H1 (cell line): Measurements from ENCODE around the gene UPF1. TPM values are rescaled to one million over a fixed set of nuclear protein-coding genes. Genes with fewer than 3 reads are reported as not detected.
A peak's percentile ranks its signal among the peaks of the same experiment; 100 is the strongest.

ENCODE experiments used
- CTCF ChIA-PET: fragments of 300-600 bp; sonication (Branson Sonifier 250); formaldehyde crosslinking; loops from one replicate; lab custom pipeline; 2021; ENCODE audit not compliant: partially characterized antibody; lab: Charles Lee
- POLR2A ChIA-PET: fragments of 300-600 bp; sonication (Branson Sonifier 250); formaldehyde crosslinking; loops from one replicate; lab custom pipeline; 2021; ENCODE audit warnings: inconsistent platforms; ENCODE audit not compliant: partially characterized antibody; lab: Charles Lee
- DNase-seq, 2 experiments: peaks; one replicate each; pipeline versions ENCODE4 v3.0.0 to v3.0.0-alpha.2; 2010 to 2022; ENCODE audit warnings: low spot score in 2 of 2, low read depth in 1 of 2, mixed read lengths in 1 of 2
- FAIRE-seq: peaks from 2 replicates; lab custom pipeline; 2011; peaks lifted over from hg19 to GRCh38; lab: Jason Lieb, UNC
- H2AFZ ChIP-seq: 2 replicates; pipeline ENCODE4 v1.8.1; 2012; ENCODE audit warnings: low read length, inconsistent platforms
- H2AK5ac ChIP-seq: 2 replicates; pipeline ENCODE4 v1.6.1; 2013; ENCODE audit warnings: low read depth, low read length
- H2BK120ac ChIP-seq: replicated peaks from 2 replicates; pipeline ENCODE3; 2013; ENCODE audit warnings: low read depth, low read length, inconsistent platforms
- H2BK12ac ChIP-seq: 2 replicates; pipeline ENCODE4 v1.6.1; 2013; ENCODE audit warnings: low read depth, low read length
- H2BK15ac ChIP-seq: 2 replicates; pipeline ENCODE4 v1.6.1; 2013; ENCODE audit warnings: low read length
- H2BK20ac ChIP-seq: 2 replicates; pipeline ENCODE4 v1.6.1; 2013; ENCODE audit warnings: low read length
- H2BK5ac ChIP-seq: 2 replicates; pipeline ENCODE4 v1.6.1; 2013; ENCODE audit warnings: low read depth, low read length
- H3K14ac ChIP-seq: 2 replicates; pipeline ENCODE4 v1.6.1; 2013; ENCODE audit warnings: inconsistent platforms; ENCODE audit not compliant: insufficient read length
- H3K18ac ChIP-seq: 2 replicates; pipeline ENCODE4 v1.6.1; 2013; ENCODE audit warnings: low read length; ENCODE audit errors: extremely low read depth
- H3K23ac ChIP-seq: 2 replicates; pipeline ENCODE4 v1.6.1; 2013; ENCODE audit warnings: inconsistent platforms; ENCODE audit not compliant: insufficient read length
- H3K23me2 ChIP-seq: 2 replicates; pipeline ENCODE4 v1.6.1; 2013; ENCODE audit warnings: low read depth, low read length
- H3K27ac ChIP-seq: 2 replicates; pipeline ENCODE4 v1.6.1; 2011; ENCODE audit warnings: low read depth, low read length, inconsistent platforms
- H3K27me3 ChIP-seq, 4 experiments: replicated peaks in 1 of 4; 1 replicate in 1 of 4; 2 replicates in 3 of 4; pipeline versions ENCODE4 v1.6.1 to v1.8.1; 2011 to 2013; ENCODE audit warnings: low read length in 3 of 4, mild to moderate bottlenecking in 3 of 4, inconsistent platforms in 2 of 4, mixed read lengths in 2 of 4, moderate library complexity in 1 of 4; ENCODE audit not compliant: control insufficient read depth in 3 of 4, insufficient read depth in 3 of 4; ENCODE audit errors: extremely low read depth in 1 of 4
- H3K36me3 ChIP-seq, 4 experiments: 2 replicates each; pipeline versions ENCODE4 v1.6.1 to v1.8.1; 2011 to 2013; ENCODE audit warnings: mild to moderate bottlenecking in 4 of 4, low read length in 3 of 4, moderate library complexity in 2 of 4, control low read depth in 1 of 4, inconsistent platforms in 1 of 4; ENCODE audit not compliant: insufficient read depth in 4 of 4, control insufficient read depth in 2 of 4
- H3K4ac ChIP-seq: replicated peaks from 2 replicates; pipeline ENCODE3; 2013; ENCODE audit warnings: low read length, low read depth, mixed read lengths, inconsistent platforms; ENCODE audit not compliant: insufficient read length
- H3K4me1 ChIP-seq, 4 experiments: replicated peaks in 1 of 4; 1 replicate in 1 of 4; 2 replicates in 3 of 4; pipeline versions ENCODE4 v1.6.1 to v1.8.1; 2011 to 2013; ENCODE audit warnings: low read length in 3 of 4, inconsistent platforms in 2 of 4, mixed read lengths in 1 of 4; ENCODE audit not compliant: insufficient read depth in 4 of 4, control insufficient read depth in 3 of 4
- H3K4me2 ChIP-seq, 2 experiments: 2 replicates each; pipeline versions ENCODE4 v1.6.1 to v1.8.1; 2011 to 2013; ENCODE audit warnings: low read depth in 2 of 2, low read length in 2 of 2, control low read depth in 1 of 2, inconsistent platforms in 1 of 2, mild to moderate bottlenecking in 1 of 2; ENCODE audit not compliant: insufficient read depth in 1 of 2
- H3K4me3 ChIP-seq, 4 experiments: fragments of 200-600, 300-600 bp in 1 of 4; sonication (generic), shearing (Covaris generic), sonication (Bioruptor Twin) in 1 of 4; 2 replicates each; pipeline versions ENCODE4 v1.5.1 to v1.8.1; 2011 to 2016; ENCODE audit warnings: low read length in 4 of 4, low read depth in 3 of 4, control low read depth in 2 of 4, inconsistent platforms in 2 of 4, mild to moderate bottlenecking in 2 of 4, mixed read lengths in 1 of 4, moderate library complexity in 1 of 4; ENCODE audit not compliant: insufficient read depth in 2 of 4; ENCODE audit errors: extremely low read depth in 1 of 4
- H3K56ac ChIP-seq: replicated peaks from 2 replicates; pipeline ENCODE3; 2013; ENCODE audit warnings: low read depth, mild to moderate bottlenecking, mixed read lengths, low read length, inconsistent platforms; ENCODE audit not compliant: insufficient read length
- H3K79me1 ChIP-seq: 2 replicates; pipeline ENCODE4 v1.6.1; 2013; ENCODE audit warnings: low read depth, low read length, control low read depth
- H3K79me2 ChIP-seq, 2 experiments: 2 replicates each; pipeline versions ENCODE4 v1.6.1 to v1.8.1; 2012 to 2013; ENCODE audit warnings: low read length in 2 of 2, mild to moderate bottlenecking in 2 of 2, inconsistent platforms in 1 of 2; ENCODE audit not compliant: insufficient read depth in 2 of 2, control insufficient read depth in 1 of 2
- H3K9ac ChIP-seq, 4 experiments: replicated peaks in 1 of 4; 1 replicate in 1 of 4; 2 replicates in 3 of 4; pipeline versions ENCODE4 v1.6.1 to v1.8.1; 2011 to 2013; ENCODE audit warnings: low read depth in 3 of 4, low read length in 3 of 4, control low read depth in 2 of 4, mild to moderate bottlenecking in 2 of 4, moderate library complexity in 2 of 4, inconsistent platforms in 1 of 4; ENCODE audit errors: extremely low read depth in 1 of 4
- H3K9me3 ChIP-seq, 2 experiments: 2 replicates each; pipeline versions ENCODE4 v1.6.1 to v1.8.1; 2012 to 2013; ENCODE audit warnings: mild to moderate bottlenecking in 2 of 2, moderate library complexity in 2 of 2, control low read depth in 1 of 2, inconsistent platforms in 1 of 2, low read depth in 1 of 2, low read length in 1 of 2, mixed read lengths in 1 of 2; ENCODE audit not compliant: insufficient read depth in 2 of 2
- H4K20me1 ChIP-seq, 2 experiments: replicated peaks in 1 of 2; 2 replicates each; pipeline versions ENCODE3 to v1.8.1; 2011 to 2013; ENCODE audit warnings: inconsistent platforms in 2 of 2, low read length in 2 of 2, mild to moderate bottlenecking in 1 of 2; ENCODE audit not compliant: insufficient read depth in 2 of 2, control insufficient read depth in 1 of 2
- H4K5ac ChIP-seq: 2 replicates; pipeline ENCODE4 v1.6.1; 2013; ENCODE audit warnings: low read length, low read depth, mixed read lengths, inconsistent platforms; ENCODE audit not compliant: insufficient read length
- H4K8ac ChIP-seq: 2 replicates; pipeline ENCODE4 v1.8.0; 2013; ENCODE audit warnings: mild to moderate bottlenecking, moderate library complexity, low read length, inconsistent platforms; ENCODE audit not compliant: insufficient read depth; ENCODE audit errors: extremely low read depth
- H4K91ac ChIP-seq: replicated peaks from 2 replicates; pipeline ENCODE3; 2013; ENCODE audit warnings: low read length, mixed read lengths, inconsistent platforms; ENCODE audit not compliant: insufficient read length
- ASH2L ChIP-seq: fragments of 200-600, 300-600 bp; sonication (generic); IDR thresholded peaks from one replicate; pipeline ENCODE4 v1.7.1; 2017; ENCODE audit warnings: low read length
- CREB1 ChIP-seq: IDR thresholded peaks from 2 replicates; pipeline ENCODE4 v1.6.1; 2012; ENCODE audit warnings: inconsistent platforms
- EGR1 ChIP-seq: IDR thresholded peaks from 2 replicates; pipeline ENCODE4 v1.6.1; 2011; ENCODE audit warnings: low read depth, low read length, borderline replicate concordance
- GABPA ChIP-seq: IDR thresholded peaks from 2 replicates; pipeline ENCODE4 v1.6.1; 2011; ENCODE audit warnings: mild to moderate bottlenecking, low read length, moderate library complexity, borderline replicate concordance; ENCODE audit not compliant: insufficient read depth
- KDM1A ChIP-seq: fragments of 200-600, 300-600 bp; sonication (generic); IDR thresholded peaks from 2 replicates; pipeline ENCODE4 v1.7.1; 2016; ENCODE audit warnings: mild to moderate bottlenecking, low read length, borderline replicate concordance
- NANOG ChIP-seq: IDR thresholded peaks from 2 replicates; pipeline ENCODE4 v1.6.1; 2011; ENCODE audit warnings: low read length, low read depth, mild to moderate bottlenecking, inconsistent platforms; ENCODE audit not compliant: insufficient read depth, poor library complexity, severe bottlenecking
- POLR2A ChIP-seq, 2 experiments: IDR thresholded peaks; 1 replicate in 1 of 2; 2 replicates in 1 of 2; pipeline ENCODE4 v1.6.1; 2011; ENCODE audit warnings: low read depth in 2 of 2, low read length in 2 of 2, mild to moderate bottlenecking in 2 of 2; ENCODE audit errors: control extremely low read depth in 1 of 2
- SIRT6 ChIP-seq: IDR thresholded peaks from one replicate; pipeline ENCODE4 v1.7.1; 2012; ENCODE audit warnings: low read length, inconsistent platforms
- SP1 ChIP-seq: IDR thresholded peaks from 2 replicates; pipeline ENCODE4 v1.6.1; 2011; ENCODE audit warnings: low read depth, low read length
- SP2 ChIP-seq: IDR thresholded peaks from 2 replicates; pipeline ENCODE4 v1.6.1; 2012; ENCODE audit warnings: mild to moderate bottlenecking, low read length, inconsistent platforms
- TAF1 ChIP-seq: IDR thresholded peaks from 2 replicates; pipeline ENCODE4 v1.6.1; 2011; ENCODE audit warnings: mild to moderate bottlenecking, low read depth, low read length
- WGBS, 2 experiments: shearing (Covaris generic) in 1 of 2; methylation state at CpG; one replicate each; pipeline versions ENCODE4 v1.1.6 to v1.1.7; 2013 to 2015; ENCODE audit warnings: low lambda C conversion rate in 2 of 2, mixed read lengths in 2 of 2, inconsistent platforms in 1 of 2, low coverage in 1 of 2, missing lambda C conversion rate in 1 of 2; ENCODE audit not compliant: insufficient replicate concordance in 2 of 2, insufficient coverage in 1 of 2, insufficient read length in 1 of 2; ENCODE audit errors: extremely low coverage in 1 of 2, missing lambda C conversion rate in 1 of 2; 5-methylcytosine and 5-hydroxymethylcytosine counted together
- polyA plus RNA-seq, 7 experiments: library from polyadenylated mRNA; depleted of rRNA in 3 of 7; stranded (reverse) in 5 of 7; unstranded in 2 of 7; fragments of >200 nt in 5 of 7; fragments of 200-250 nt in 2 of 7; gene quantifications; 1 replicate in 5 of 7; 2 replicates in 1 of 7; 4 replicates in 1 of 7; pipeline versions ENCODE4 v1.2.1 to v1.2.3, GENCODE V29; 2011 to 2013; ENCODE audit warnings: missing spikeins in 2 of 7, mixed read lengths in 2 of 7
- total RNA-seq: library from RNA; stranded (reverse); fragmentation: NEBNext Ultra II Directional; extraction: Animal tissue kit (Norgen Biotek cat#: 25700); gene quantifications from 2 replicates; pipeline ENCODE4 v1.2.1, GENCODE V29; 2021
- TF ChIP-seq, protein P1 (sequence below): IDR thresholded peaks from 2 replicates; pipeline ENCODE4 v1.6.1; 2012; ENCODE audit warnings: low read length, inconsistent platforms

Gene UPF1
- total and polyA plus RNA-seq, 2 of the 8 experiments (the other 6 are each of a cell fraction or from before 2014, with no cell fraction given), result 46.4 to 62.0 TPM

DNA sequence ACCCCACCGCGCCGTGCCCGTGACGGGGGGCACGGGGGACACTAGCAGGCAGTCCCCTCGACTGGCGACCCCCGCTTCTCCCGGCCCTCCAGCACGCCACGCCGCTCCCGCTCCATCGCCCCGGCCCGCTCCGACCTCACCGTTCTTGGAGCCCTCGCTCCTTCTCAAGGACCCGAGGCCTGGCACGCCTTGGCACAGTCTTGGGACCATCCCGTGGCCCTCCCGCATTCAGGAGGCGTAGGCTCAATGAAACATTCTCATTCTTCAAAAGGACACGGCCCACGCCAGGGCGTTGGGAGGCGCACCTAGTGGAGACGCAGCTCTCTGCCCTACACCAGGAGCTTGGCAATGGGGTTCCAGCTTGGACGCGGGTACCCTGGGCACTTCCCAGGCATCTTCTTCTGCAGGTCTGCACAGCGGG, 64.7 kb downstream of the UPF1 start:
- Histone ChIP-seq H3K9me3 (no peaks in the 10 kb centered on the region), H3K18ac (no peak overlapping the region; the same call in none of the 2 replicates), H3K79me2 (no peaks in the 10 kb centered on the region), H3K23ac (no peak overlapping the region), H4K20me1 (peaks cover 6 to 11% of the 10 kb centered on the region in 2 experiments), H3K27ac (no peak overlapping the region), H3K9ac (no peak overlapping the region), H3K23me2 (peaks cover 6% of the 10 kb centered on the region; the same call in 1 of the 2 replicates), H2AFZ (no peak overlapping the region), H2BK120ac (no peak overlapping the region), H3K56ac (no peak overlapping the region), H2BK20ac (no peak overlapping the region), H3K4ac (no peak overlapping the region), H3K4me2 (peak overlapping the region; percentile 57 to 68; a peak in 3 of 4 replicates), H2BK5ac (no peak overlapping the region), H4K91ac (no peak overlapping the region), H4K8ac (no peak overlapping the region), H3K4me1 (peaks cover 0 to 13% (median 5%) of the 10 kb centered on the region in 4 experiments; a peak in 5 of 7 replicates), H3K36me3 (peaks cover 0 to 5% (median 0%) of the 10 kb centered on the region in 4 experiments; a peak in 1 of 8 replicates), H2AK5ac (no peak overlapping the region), H4K5ac (no peak overlapping the region), H3K14ac (no peak overlapping the region), H3K79me1 (no peaks in the 10 kb centered on the region), H2BK12ac (no peak overlapping the region), H3K4me3 (peak overlapping the region; percentile 1 to 55 (median 27); a peak in 5 of 8 replicates), H3K27me3 (peaks cover 0 to 13% (median 8%) of the 10 kb centered on the region in 4 experiments; a peak in 4 of 7 replicates), H2BK15ac (no peak overlapping the region)
- ChIA-PET POLR2A (interaction anchor here (0.5 to 4.0 kb wide), 7 partner anchors 12 to 203 kb away, joined by 3 to 17 read pairs (median 3); partner anchors contain the start of genes COPE and DDX49), CTCF (interaction anchor here (0.8 to 2.7 kb wide), 7 partner anchors 11 to 445 kb away, joined by 3 to 16 read pairs (median 5); no protein-coding TSS in a partner anchor)
- WGBS, 2 experiments, result 31% methylated on average over 27 of the region's 33 CpGs; no CpG with 5 or more reads in 1 of the 2 experiments
- FAIRE-seq, result no peak
- DNase-seq, result peak in 1 of 2 experiments; percentile 69
- TF ChIP-seq, protein P1, sequence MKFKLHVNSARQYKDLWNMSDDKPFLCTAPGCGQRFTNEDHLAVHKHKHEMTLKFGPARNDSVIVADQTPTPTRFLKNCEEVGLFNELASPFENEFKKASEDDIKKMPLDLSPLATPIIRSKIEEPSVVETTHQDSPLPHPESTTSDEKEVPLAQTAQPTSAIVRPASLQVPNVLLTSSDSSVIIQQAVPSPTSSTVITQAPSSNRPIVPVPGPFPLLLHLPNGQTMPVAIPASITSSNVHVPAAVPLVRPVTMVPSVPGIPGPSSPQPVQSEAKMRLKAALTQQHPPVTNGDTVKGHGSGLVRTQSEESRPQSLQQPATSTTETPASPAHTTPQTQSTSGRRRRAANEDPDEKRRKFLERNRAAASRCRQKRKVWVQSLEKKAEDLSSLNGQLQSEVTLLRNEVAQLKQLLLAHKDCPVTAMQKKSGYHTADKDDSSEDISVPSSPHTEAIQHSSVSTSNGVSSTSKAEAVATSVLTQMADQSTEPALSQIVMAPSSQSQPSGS, result no peak
- TF ChIP-seq POLR2A (IDR thresholded peaks at IDR 0.05; ENCODE audit: control extremely low read depth in 1 of 2, low read depth in 2 of 2, low read length in 2 of 2) (no peak), CREB1 (no peak), TAF1 (no peak), EGR1 (no peak), SP1 (no peak), SIRT6 (no peak), NANOG (no peak), SP2 (no peak), GABPA (no peak), ASH2L (no peak), KDM1A (no peak)
